ENCODE measurements around the gene TNFSF13B.
A peak's percentile ranks its signal among the peaks of the same experiment; 100 is the strongest.
"Not testable (repeated sequence)": the region's sequence is repeated elsewhere in the genome, so short reads cannot be mapped to it uniquely, and the experiment has no call there.

The TNFSF13B gene

GRCh38 chr13:108269601-108270328 lies at the start of gene TNFSF13B:
TSS of gene TNFSF13B (plus strand) at chr13:108269718. CDS start at chr13:108269896, 178 bp downstream.
- DNase-seq (ENCODE audit: low spot score): no peak

GRCh38 chr13:108220041-108220440 lies 49.5 kb upstream of the TNFSF13B start:
- no peak for DNase-seq (ENCODE audit: low spot score)

- no peak for DNase-seq (ENCODE audit: low spot score)
Observed at GRCh38 chr13:108223687-108224503, 45.6 kb upstream of the TNFSF13B start.

- no peak for DNase-seq (ENCODE audit: low spot score)
Observed at GRCh38 chr13:108225440-108225839, 44.1 kb upstream of the TNFSF13B start.

- DNase-seq (ENCODE audit: low spot score): no peak
Observed at GRCh38 chr13:108226184-108226583, 43.3 kb upstream of the TNFSF13B start.

- DNase-seq (ENCODE audit: low spot score): peak; percentile 60
Observed at GRCh38 chr13:108227651-108228272, 41.8 kb upstream of the TNFSF13B start.

GRCh38 chr13:108230377-108230776 lies 39.1 kb upstream of the TNFSF13B start:
- no peak for DNase-seq (ENCODE audit: low spot score)

- DNase-seq (ENCODE audit: low spot score): no peak
Observed at GRCh38 chr13:108249150-108249549, 20.4 kb upstream of the TNFSF13B start.

- no peak for DNase-seq (ENCODE audit: low spot score)
Observed at GRCh38 chr13:108257248-108257647, 12.3 kb upstream of the TNFSF13B start.

GRCh38 chr13:108263621-108264355 lies 5.7 kb upstream of the TNFSF13B start:
- DNase-seq (ENCODE audit: low spot score): no peak

GRCh38 chr13:108266321-108266990 lies 3.1 kb upstream of the TNFSF13B start:
- DNase-seq (ENCODE audit: low spot score): no peak

GRCh38 chr13:108267347-108267746 lies 2.2 kb upstream of the TNFSF13B start:
- DNase-seq (ENCODE audit: low spot score): no peak

- not testable (repeated sequence) for DNase-seq (ENCODE audit: low spot score)
Observed at GRCh38 chr13:108267855-108268254, 1.7 kb upstream of the TNFSF13B start.

GRCh38 chr13:108268466-108269112 lies 929 bp upstream of the TNFSF13B start:
- DNase-seq (ENCODE audit: low spot score): no peak

- DNase-seq (ENCODE audit: low spot score): no peak
Observed at GRCh38 chr13:108270442-108270841, 924 bp downstream of the TNFSF13B start.

- DNase-seq (ENCODE audit: low spot score): no peak
Observed at GRCh38 chr13:108272333-108272732, 2.8 kb downstream of the TNFSF13B start.

- DNase-seq (ENCODE audit: low spot score): no peak
Observed at GRCh38 chr13:108273429-108274118, 4.1 kb downstream of the TNFSF13B start.

GRCh38 chr13:108274718-108275117 lies 5.2 kb downstream of the TNFSF13B start:
- no peak for DNase-seq (ENCODE audit: low spot score)

GRCh38 chr13:108276060-108276459 lies 6.5 kb downstream of the TNFSF13B start:
- no peak for DNase-seq (ENCODE audit: low spot score)

GRCh38 chr13:108278466-108278865 lies 8.9 kb downstream of the TNFSF13B start:
- no peak for DNase-seq (ENCODE audit: low spot score)
